Measurements from ENCODE around the gene RAI14.
"Not testable (repeated sequence)": the region's sequence is repeated elsewhere in the genome, so short reads cannot be mapped to it uniquely, and the experiment has no call there.

Gene RAI14

DNA sequence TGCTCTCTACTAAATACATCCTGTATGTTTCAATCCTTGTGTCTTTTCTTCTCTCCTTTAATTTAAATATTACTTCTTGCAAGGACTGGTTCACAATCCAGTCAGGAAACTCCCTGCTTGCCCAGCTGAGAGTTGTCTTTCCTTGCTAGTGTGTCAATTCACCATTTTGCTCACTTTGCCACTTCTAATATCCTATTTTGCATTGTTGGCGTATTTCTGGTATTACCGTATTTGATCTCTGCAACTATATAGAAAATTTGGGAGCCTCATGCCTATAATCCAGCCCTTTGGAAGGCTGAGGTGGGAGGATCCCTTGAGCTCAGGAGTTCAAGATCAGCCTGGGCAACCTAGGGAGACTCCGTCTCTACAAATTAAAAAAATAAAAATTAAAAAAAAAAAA lies 92.3 kb downstream of the RAI14 start:
- no peaks in the 10 kb centered on the region for H3K27me3 ChIP-seq (ENCODE audit: insufficient read depth, insufficient read length)
- TF ChIP-seq SUZ12 (IDR thresholded peaks at IDR 0.05; ENCODE audit: extremely low read depth, insufficient read depth, insufficient read length), result no peak
- no peak for TF ChIP-seq ZNF274 (IDR thresholded peaks at IDR 0.05; ENCODE audit: low read depth, low read length)
- TF ChIP-seq YY1 (IDR thresholded peaks at IDR 0.05; ENCODE audit: insufficient read depth, insufficient read length), result no peak

DNA sequence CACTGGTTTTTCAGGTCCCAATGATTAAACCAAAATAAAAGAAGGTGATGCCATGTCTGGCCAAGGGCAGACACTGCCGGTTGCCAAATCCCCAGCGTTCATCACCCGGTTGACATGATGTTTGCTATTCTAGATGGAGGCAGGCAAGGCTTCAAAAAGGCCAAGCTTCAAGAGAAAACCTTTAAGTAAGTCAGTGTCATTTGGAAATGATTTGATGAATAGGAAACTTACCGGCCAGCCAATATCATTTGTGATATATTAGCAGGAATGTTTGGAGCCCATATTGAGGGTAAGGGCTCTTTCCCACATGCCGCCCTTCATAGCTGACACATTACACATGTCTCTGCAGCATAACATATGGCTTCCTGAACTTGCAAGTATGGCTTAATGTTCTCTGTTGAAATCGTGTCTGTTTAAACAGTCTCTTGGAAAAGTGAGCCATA lies 93.3 kb downstream of the RAI14 start:
- no peaks in the 10 kb centered on the region for H3K27me3 ChIP-seq (ENCODE audit: insufficient read depth, insufficient read length)
- no peak for DNase-seq (ENCODE audit: low read depth, low spot score)
- no peak for TF ChIP-seq SUZ12 (IDR thresholded peaks at IDR 0.05; ENCODE audit: extremely low read depth, insufficient read depth, insufficient read length)
- no peak for TF ChIP-seq ZNF274 (IDR thresholded peaks at IDR 0.05; ENCODE audit: low read depth, low read length)
- no peak for TF ChIP-seq YY1 (IDR thresholded peaks at IDR 0.05; ENCODE audit: insufficient read depth, insufficient read length)
- no peak overlapping the region for H3K4me3 ChIP-seq (ENCODE audit: insufficient read length, low read depth)
- no peaks in the 10 kb centered on the region for H3K4me1 ChIP-seq (ENCODE audit: insufficient read depth, insufficient read length)
- H3K36me3 ChIP-seq (ENCODE audit: insufficient read depth, insufficient read length, low read length), result peaks cover 6% of the 10 kb centered on the region
- no peak overlapping the region for H3K9ac ChIP-seq (ENCODE audit: insufficient read length, low read depth)
- no peaks in the 10 kb centered on the region for H3K9me3 ChIP-seq (ENCODE audit: insufficient read depth, low read length)

More for the DNA sequence above, 92.3 kb downstream of the RAI14 start:
- Histone ChIP-seq H3K9ac (ENCODE audit: insufficient read length, low read depth) (no peak overlapping the region), H3K4me1 (ENCODE audit: insufficient read depth, insufficient read length) (no peaks in the 10 kb centered on the region), H3K9me3 (ENCODE audit: insufficient read depth, low read length) (no peaks in the 10 kb centered on the region), H3K4me3 (ENCODE audit: insufficient read length, low read depth) (no peak overlapping the region), H3K36me3 (ENCODE audit: insufficient read depth, insufficient read length, low read length) (peaks cover 6% of the 10 kb centered on the region)
- no peak for DNase-seq (ENCODE audit: low read depth, low spot score)

DNA sequence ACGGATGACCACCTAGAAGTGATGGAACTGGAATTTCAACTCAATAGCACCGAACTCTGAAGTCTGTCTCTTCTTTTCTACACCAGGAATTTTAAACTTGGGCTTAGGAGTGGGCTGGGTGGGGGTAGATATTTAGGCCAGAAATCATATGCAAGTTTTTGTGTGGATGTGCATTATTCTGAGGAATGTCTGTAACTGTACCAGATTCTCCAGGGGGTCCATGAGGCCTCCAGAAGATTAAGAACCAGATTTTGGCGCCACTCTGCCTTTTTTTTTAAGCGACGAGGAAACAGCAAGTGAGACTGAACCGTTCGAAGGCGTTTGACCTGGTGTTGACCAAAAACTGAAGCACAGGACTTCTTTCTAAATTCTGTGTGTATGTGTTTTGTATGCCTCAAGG lies 94.1 kb downstream of the RAI14 start:
- no peak for TF ChIP-seq YY1 (IDR thresholded peaks at IDR 0.05; ENCODE audit: insufficient read depth, insufficient read length)
- no peak for TF ChIP-seq SUZ12 (IDR thresholded peaks at IDR 0.05; ENCODE audit: extremely low read depth, insufficient read depth, insufficient read length)
- no peak for TF ChIP-seq ZNF274 (IDR thresholded peaks at IDR 0.05; ENCODE audit: low read depth, low read length)
- Histone ChIP-seq H3K4me3 (ENCODE audit: insufficient read length, low read depth) (no peak overlapping the region), H3K36me3 (ENCODE audit: insufficient read depth, insufficient read length, low read length) (peaks cover 8% of the 10 kb centered on the region), H3K9me3 (ENCODE audit: insufficient read depth, low read length) (no peaks in the 10 kb centered on the region), H3K27me3 (ENCODE audit: insufficient read depth, insufficient read length) (no peaks in the 10 kb centered on the region), H3K4me1 (ENCODE audit: insufficient read depth, insufficient read length) (no peaks in the 10 kb centered on the region), H3K9ac (ENCODE audit: insufficient read length, low read depth) (no peak overlapping the region)
- DNase-seq (ENCODE audit: low read depth, low spot score), result no peak

DNA sequence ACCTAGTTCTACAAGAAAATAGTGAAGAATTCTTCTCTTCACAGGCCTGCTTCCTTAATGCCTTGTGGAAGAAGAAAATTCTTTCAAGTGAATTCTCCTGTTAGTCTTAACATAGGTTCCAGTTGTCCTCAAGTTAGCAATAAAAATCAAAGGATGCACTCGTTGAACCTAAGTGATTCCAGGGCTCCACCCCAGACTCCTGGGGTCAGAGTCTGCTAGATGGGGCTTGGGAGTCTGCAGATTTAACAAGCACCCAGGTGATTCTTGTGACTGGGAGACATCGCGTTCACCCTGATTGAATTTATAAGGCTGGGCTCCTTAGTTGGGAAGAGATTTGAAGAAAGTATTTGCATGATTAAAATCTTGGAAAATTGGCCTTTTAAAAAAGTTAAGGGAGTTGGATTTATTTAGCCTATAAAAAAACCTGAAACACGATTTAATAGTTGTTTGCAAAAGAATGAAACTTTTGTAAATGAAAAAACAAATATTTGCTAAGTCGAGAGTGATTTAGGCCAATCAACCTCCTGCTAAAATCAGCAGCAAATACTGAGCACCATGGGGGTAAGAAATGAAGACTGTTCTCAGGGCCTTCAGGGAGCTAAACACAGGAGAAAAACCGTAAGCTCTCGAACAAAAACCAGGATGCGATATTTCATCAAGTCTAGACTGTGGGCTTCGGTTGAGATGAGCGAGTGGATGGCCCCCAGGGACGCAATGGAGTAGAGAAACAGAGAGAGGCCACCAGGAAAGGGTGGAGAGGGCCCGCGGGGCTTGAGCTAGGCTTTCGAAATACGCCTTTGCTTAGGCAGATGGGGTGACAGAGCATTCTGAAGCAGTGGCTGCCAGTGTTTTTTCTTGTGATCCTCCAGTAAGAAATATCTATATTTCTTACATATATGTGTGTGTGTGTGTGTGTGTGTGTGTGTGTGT lies 95.9 kb downstream of the RAI14 start:
- DNase-seq (ENCODE audit: low read depth, low spot score), result no peak
- TF ChIP-seq SUZ12 (IDR thresholded peaks at IDR 0.05; ENCODE audit: extremely low read depth, insufficient read depth, insufficient read length) (no peak), YY1 (IDR thresholded peaks at IDR 0.05; ENCODE audit: insufficient read depth, insufficient read length) (no peak), ZNF274 (IDR thresholded peaks at IDR 0.05; ENCODE audit: low read depth, low read length) (no peak)
- Histone ChIP-seq H3K4me1 (ENCODE audit: insufficient read depth, insufficient read length) (no peaks in the 10 kb centered on the region), H3K9me3 (ENCODE audit: insufficient read depth, low read length) (no peaks in the 10 kb centered on the region), H3K9ac (ENCODE audit: insufficient read length, low read depth) (no peak overlapping the region), H3K36me3 (ENCODE audit: insufficient read depth, insufficient read length, low read length) (peaks cover 11% of the 10 kb centered on the region), H3K4me3 (ENCODE audit: insufficient read length, low read depth) (no peak overlapping the region), H3K27me3 (ENCODE audit: insufficient read depth, insufficient read length) (no peaks in the 10 kb centered on the region)

DNA sequence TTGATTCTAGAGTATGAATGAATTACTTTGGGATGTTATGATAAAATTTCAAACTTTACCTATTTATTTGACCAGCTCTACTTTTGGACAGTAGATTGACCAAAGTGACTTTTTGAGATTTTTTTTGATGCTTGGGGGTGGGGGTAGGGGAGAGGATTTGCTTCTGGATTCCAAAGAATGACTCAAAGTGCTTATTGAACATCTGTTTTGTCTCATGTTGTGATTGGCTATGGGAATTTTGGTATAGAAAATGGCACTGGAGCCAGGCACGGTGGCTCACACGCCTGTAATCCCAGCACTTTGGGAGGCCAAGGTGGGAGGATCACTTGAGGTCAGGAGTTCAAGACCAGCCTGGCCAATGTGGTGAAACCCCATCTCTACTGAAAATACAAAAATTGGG lies 97.1 kb downstream of the RAI14 start:
- not testable (repeated sequence) for H3K9me3 ChIP-seq (ENCODE audit: insufficient read depth, low read length); H3K4me3 ChIP-seq (ENCODE audit: insufficient read length, low read depth); DNase-seq (ENCODE audit: low read depth, low spot score); H3K9ac ChIP-seq (ENCODE audit: insufficient read length, low read depth); H3K27me3 ChIP-seq (ENCODE audit: insufficient read depth, insufficient read length); H3K4me1 ChIP-seq (ENCODE audit: insufficient read depth, insufficient read length)
- peaks cover 18% of the 10 kb centered on the region for H3K36me3 ChIP-seq (ENCODE audit: insufficient read depth, insufficient read length, low read length)

DNA sequence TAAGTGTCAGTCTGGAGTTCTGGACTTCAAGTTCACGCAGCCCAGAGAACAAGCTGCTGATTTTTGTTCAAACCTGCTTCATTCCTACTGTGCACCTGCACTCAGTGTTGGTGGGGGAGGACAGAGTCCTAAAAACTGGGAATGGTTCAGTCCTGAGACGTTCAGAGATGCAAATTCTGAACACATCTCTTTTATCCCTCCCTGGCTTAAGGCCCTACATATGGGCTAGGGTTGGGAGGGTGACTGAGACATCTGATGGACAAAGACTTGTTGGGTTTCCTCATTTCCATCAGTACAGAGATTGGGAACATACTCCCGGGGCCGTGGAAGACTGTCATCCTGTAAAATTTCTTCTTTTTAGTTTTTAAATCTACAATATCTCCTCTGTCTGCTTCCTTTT lies 99.8 kb downstream of the RAI14 start:
- Histone ChIP-seq H3K9ac (ENCODE audit: insufficient read length, low read depth) (no peak overlapping the region), H3K36me3 (ENCODE audit: insufficient read depth, insufficient read length, low read length) (peaks cover 30% of the 10 kb centered on the region), H3K9me3 (ENCODE audit: insufficient read depth, low read length) (no peaks in the 10 kb centered on the region), H3K4me1 (ENCODE audit: insufficient read depth, insufficient read length) (no peaks in the 10 kb centered on the region), H3K4me3 (ENCODE audit: insufficient read length, low read depth) (no peak overlapping the region), H3K27me3 (ENCODE audit: insufficient read depth, insufficient read length) (no peaks in the 10 kb centered on the region)
- TF ChIP-seq ZNF274 (IDR thresholded peaks at IDR 0.05; ENCODE audit: low read depth, low read length), result no peak
- TF ChIP-seq YY1 (IDR thresholded peaks at IDR 0.05; ENCODE audit: insufficient read depth, insufficient read length), result no peak
- TF ChIP-seq SUZ12 (IDR thresholded peaks at IDR 0.05; ENCODE audit: extremely low read depth, insufficient read depth, insufficient read length), result no peak
- no peak for DNase-seq (ENCODE audit: low read depth, low spot score)

DNA sequence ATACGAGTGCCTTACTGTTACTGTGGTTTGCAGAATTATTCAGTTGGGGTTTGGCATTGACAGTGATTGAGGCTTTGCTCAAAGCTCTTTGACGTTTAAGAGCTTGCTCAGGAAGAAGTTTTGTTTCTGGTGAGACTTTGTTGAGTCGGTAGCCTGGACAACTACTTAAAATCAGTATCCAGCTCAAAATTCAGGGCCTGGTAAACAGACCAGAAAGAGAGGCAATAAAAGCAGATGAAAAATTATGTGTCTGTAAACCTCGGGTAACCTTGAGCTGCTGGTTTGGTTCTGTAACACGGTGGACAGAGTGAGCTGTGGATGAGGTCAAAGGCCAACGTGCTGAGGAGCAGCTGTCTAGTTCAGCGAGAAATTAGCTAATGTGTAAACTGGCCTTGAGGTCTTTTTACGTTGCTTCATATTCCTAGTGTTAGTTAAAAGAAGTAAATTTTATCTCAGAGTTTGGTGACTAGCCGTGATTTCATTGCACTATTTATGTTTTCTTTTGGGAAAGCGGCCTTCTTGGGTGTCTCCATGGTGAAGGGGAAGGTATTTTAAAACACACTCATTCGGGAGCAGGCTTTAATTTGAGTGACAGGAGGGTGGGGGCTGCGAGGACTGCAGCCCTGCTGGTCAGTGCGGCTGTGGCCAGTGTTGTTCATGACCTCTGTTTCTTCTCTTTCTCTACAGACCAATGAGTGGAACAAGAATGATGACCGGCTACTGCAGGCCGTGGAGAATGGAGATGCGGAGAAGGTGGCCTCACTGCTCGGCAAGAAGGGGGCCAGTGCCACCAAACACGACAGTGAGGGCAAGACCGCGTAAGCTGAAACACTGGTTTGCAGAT lies 100.9 kb downstream of the RAI14 start:
- Histone ChIP-seq H3K4me1 (ENCODE audit: insufficient read depth, insufficient read length) (no peaks in the 10 kb centered on the region), H3K4me3 (ENCODE audit: insufficient read length, low read depth) (no peak overlapping the region), H3K36me3 (ENCODE audit: insufficient read depth, insufficient read length, low read length) (peaks cover 38% of the 10 kb centered on the region), H3K9me3 (ENCODE audit: insufficient read depth, low read length) (no peaks in the 10 kb centered on the region), H3K9ac (ENCODE audit: insufficient read length, low read depth) (no peak overlapping the region), H3K27me3 (ENCODE audit: insufficient read depth, insufficient read length) (no peaks in the 10 kb centered on the region)
- DNase-seq (ENCODE audit: low read depth, low spot score), result no peak
- TF ChIP-seq YY1 (IDR thresholded peaks at IDR 0.05; ENCODE audit: insufficient read depth, insufficient read length) (no peak), SUZ12 (IDR thresholded peaks at IDR 0.05; ENCODE audit: extremely low read depth, insufficient read depth, insufficient read length) (no peak), ZNF274 (IDR thresholded peaks at IDR 0.05; ENCODE audit: low read depth, low read length) (no peak)
